KMS-11 (cell line): ENCODE data around the gene BTK.

ENCODE experiments used
- H2AFZ ChIP-seq: fragments of 200-600 bp; sonication (generic); 2 replicates; pipeline ENCODE4 v1.6.1; 2016; ENCODE audit warnings: antibody characterized with exemption, mixed run types, low read depth
- H3K27ac ChIP-seq: fragments of 200-600 bp; sonication (generic); 2 replicates; pipeline ENCODE4 v1.6.1; 2016; ENCODE audit warnings: mild to moderate bottlenecking, mixed run types
- H3K27me3 ChIP-seq: fragments of 200-600 bp; sonication (generic); 2 replicates; pipeline ENCODE4 v1.6.1; 2017; ENCODE audit warnings: mild to moderate bottlenecking, low read depth, mixed run types, moderate library complexity; ENCODE audit not compliant: insufficient read depth
- H3K36me3 ChIP-seq: fragments of 200-600 bp; sonication (generic); 2 replicates; pipeline ENCODE4 v1.6.1; 2017; ENCODE audit warnings: mild to moderate bottlenecking, mixed run types; ENCODE audit not compliant: insufficient read depth
- H3K4me1 ChIP-seq: fragments of 200-600 bp; sonication (generic); 2 replicates; pipeline ENCODE4 v1.6.1; 2016; ENCODE audit warnings: mild to moderate bottlenecking, low read depth, mixed run types; ENCODE audit not compliant: poor library complexity, severe bottlenecking
- H3K4me2 ChIP-seq: fragments of 200-600 bp; sonication (generic); 2 replicates; pipeline ENCODE4 v1.7.0; 2016; ENCODE audit warnings: mild to moderate bottlenecking, mixed run types
- H3K4me3 ChIP-seq: fragments of 200-600 bp; sonication (generic); IDR thresholded peaks from 2 replicates; pipeline ENCODE4 v1.6.1; 2017; ENCODE audit warnings: low read depth, low read length, mixed read lengths; ENCODE audit not compliant: insufficient read depth
- H3K79me2 ChIP-seq: fragments of 200-600 bp; sonication (generic); 2 replicates; pipeline ENCODE4 v1.6.1; 2016; ENCODE audit warnings: low read depth, mixed run types; ENCODE audit not compliant: insufficient read depth
- H3K9ac ChIP-seq: fragments of 200-600 bp; sonication (generic); 2 replicates; pipeline ENCODE4 v1.6.1; 2016; ENCODE audit warnings: mild to moderate bottlenecking, mixed run types
- H4K20me1 ChIP-seq: fragments of 200-600 bp; sonication (generic); 2 replicates; pipeline ENCODE4 v1.6.1; 2016; ENCODE audit warnings: mild to moderate bottlenecking, mixed run types; ENCODE audit not compliant: insufficient read depth
- CTCF ChIP-seq: fragments of 200-600 bp; sonication (generic); conservative IDR thresholded peaks from 2 replicates; pipeline ENCODE4 v1.6.1; 2017; ENCODE audit warnings: low read depth, mild to moderate bottlenecking, antibody characterized with exemption, low read length, moderate library complexity, mixed read lengths

BTK gene

DNA sequence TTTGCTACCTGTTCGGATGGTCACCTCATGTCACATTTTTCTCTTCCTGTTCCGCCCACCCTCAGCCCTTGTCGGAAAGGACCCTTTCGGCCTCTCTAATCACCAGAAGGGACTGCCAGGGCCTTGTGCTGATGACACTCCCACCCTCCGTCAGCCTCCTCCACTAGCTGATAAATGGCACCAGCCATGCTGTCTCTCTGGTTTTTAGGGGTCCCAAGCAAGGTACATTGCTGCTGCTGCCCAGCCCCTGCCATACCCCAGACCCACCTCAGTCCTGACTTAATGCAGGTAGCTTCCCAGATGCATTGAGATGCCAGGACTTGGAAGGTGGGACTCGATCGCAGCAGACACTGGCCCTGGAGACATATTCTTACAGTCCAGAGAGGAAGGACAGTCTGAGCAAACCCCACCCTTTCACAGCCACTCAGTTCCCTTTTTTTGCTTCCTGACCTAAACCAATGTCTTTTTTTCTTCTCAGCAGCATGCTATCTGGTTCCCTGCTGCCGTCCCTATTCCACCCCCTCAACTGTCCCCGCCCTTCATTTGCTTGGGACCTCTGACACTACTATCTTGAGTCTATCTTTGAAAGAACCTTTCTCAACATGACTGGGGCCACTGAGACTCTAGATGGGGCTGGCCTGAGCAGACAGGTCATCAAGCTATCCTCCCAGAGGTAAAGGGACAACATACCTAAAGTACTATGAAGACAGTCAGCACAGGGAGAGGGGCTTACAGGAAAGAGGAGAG, at the start of gene BTK:
TSS of gene BTK (minus strand) at position 397 of the 747 bp plus-strand sequence. CDS start 10,907 bp downstream, outside the sequence.
- Histone ChIP-seq H3K4me3 (no peak within 1 kb of the TSS), H3K9ac (no peak within 1 kb of the TSS), H3K36me3 (no peaks in the 10 kb centered on the region), H3K27me3 (no peaks in the 10 kb centered on the region), H3K27ac (no peak within 1 kb of the TSS), H3K4me2 (no peak within 1 kb of the TSS), H3K4me1 (peaks cover 16% of the 10 kb centered on the region), H2AFZ (no peak within 1 kb of the TSS), H3K79me2 (peaks cover 1% of the 10 kb centered on the region), H4K20me1 (no peaks in the 10 kb centered on the region)
- TF ChIP-seq CTCF, result no peak

DNA sequence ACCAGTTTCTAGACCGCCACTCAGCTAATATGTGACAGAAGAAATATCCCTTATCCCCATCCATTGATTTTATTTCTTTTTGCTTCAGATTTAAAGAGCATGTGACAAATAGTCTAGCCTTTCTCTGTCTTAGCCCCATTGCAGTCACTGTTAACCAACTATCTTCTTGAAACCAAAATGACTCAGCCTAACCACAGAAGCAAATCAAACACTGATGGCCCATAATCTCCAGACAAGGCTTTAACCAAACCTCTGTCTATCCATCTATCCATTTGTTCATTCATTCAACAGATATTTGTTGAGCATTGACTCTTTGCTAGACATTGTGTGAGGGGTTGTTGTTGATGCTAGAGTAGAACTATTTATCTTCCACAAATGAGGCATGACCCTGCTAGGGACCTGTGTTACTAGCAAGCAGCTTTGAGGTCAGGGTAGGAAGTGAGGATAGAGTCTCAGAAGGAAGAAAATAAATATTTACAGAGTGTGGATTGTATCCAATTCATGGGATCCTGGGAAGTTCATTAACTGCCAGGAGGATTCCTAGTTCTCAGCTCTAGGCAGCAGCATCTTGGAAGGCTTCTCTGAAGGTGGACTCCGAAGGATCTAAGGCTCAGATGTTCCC, 44.6 kb upstream of the BTK start:
- no peak for TF ChIP-seq CTCF
- no peaks in the 10 kb centered on the region for H4K20me1 ChIP-seq
- no peaks in the 10 kb centered on the region for H3K36me3 ChIP-seq
- no peak overlapping the region for H3K27ac ChIP-seq
- H3K4me3 ChIP-seq, result no peak overlapping the region
- no peaks in the 10 kb centered on the region for H3K27me3 ChIP-seq
- no peak overlapping the region for H3K9ac ChIP-seq
- no peaks in the 10 kb centered on the region for H3K4me1 ChIP-seq
- no peak overlapping the region for H2AFZ ChIP-seq
- no peak overlapping the region for H3K4me2 ChIP-seq
- H3K79me2 ChIP-seq, result no peaks in the 10 kb centered on the region

GRCh38 chrX:101429934-101430333, 43.9 kb upstream of the BTK start:
- Histone ChIP-seq H3K9ac (no peak overlapping the region), H3K4me3 (no peak overlapping the region), H2AFZ (no peak overlapping the region), H3K36me3 (no peaks in the 10 kb centered on the region), H3K4me1 (no peaks in the 10 kb centered on the region), H3K79me2 (no peaks in the 10 kb centered on the region), H3K27me3 (no peaks in the 10 kb centered on the region), H3K4me2 (no peak overlapping the region), H3K27ac (no peak overlapping the region), H4K20me1 (no peaks in the 10 kb centered on the region)
- no peak for TF ChIP-seq CTCF

- Histone ChIP-seq H4K20me1 (no peaks in the 10 kb centered on the region), H3K36me3 (no peaks in the 10 kb centered on the region)
- no peak for TF ChIP-seq CTCF
Measured at GRCh38 chrX:101427954-101428353, 42.0 kb upstream of the BTK start.

More at GRCh38 chrX:101427954-101428353, 42.0 kb upstream of the BTK start:
- H3K4me3 ChIP-seq, result no peak overlapping the region
- no peaks in the 10 kb centered on the region for H3K27me3 ChIP-seq
- H3K9ac ChIP-seq, result no peak overlapping the region
- H3K79me2 ChIP-seq, result no peaks in the 10 kb centered on the region
- no peak overlapping the region for H3K4me2 ChIP-seq
- no peak overlapping the region for H2AFZ ChIP-seq
- no peaks in the 10 kb centered on the region for H3K4me1 ChIP-seq
- H3K27ac ChIP-seq, result no peak overlapping the region
